Stimulated activated CD4-positive, alpha-beta T cell treated with anti-CD3 and anti-CD28 coated beads, TNF-alpha, amount 100 ng/mL, for 48 hours (primary cell): ENCODE results near the gene TMA7B.
A peak's percentile ranks its signal among the peaks of the same experiment; 100 is the strongest.

Source experiments
- DNase-seq, 3 donors: peaks; one replicate each; pipeline ENCODE4 v3.0.0-alpha.2; 2020; ENCODE audit warnings: low read depth in 3 of 3

TMA7B gene

DNA sequence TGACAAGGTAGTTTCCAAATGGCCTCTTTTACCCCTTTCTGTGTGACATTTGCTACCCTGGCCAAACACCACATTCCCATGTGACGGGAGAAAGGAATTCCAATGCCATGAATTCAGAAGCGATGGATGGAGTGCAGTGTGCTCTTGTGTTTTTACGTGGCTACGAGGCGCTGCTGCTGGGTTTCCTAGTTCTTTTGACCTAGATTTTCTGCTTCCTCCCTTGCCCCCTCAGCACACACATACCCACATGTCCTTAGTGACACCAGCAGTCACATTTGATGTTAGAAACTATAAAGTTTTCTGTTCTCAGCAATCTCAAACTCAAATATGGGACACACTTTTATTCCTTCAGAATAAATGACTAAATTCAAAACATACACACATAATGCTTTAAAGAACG, 7.8 kb upstream of the TMA7B start:
- DNase-seq: no peak

DNA sequence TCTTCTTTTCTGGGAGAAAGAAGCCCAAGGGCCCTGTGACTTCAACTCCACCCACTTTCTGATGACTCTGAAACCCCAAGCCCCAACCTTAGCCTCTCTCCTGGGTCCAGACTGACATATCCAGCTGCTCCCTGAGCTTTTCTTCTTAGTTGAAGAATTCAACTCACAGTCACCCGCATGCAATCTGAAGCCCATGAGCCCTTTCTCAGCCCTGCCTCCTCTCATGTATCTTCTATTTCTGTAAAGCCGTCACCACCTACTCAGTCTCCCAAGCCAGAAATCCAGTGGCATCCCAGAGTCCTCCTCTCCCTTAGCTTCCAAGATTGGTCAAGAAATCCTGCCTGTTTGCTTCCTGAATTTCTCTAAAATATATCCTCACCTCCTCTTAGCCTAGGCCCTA, 7.1 kb upstream of the TMA7B start:
- no peak for DNase-seq

DNA sequence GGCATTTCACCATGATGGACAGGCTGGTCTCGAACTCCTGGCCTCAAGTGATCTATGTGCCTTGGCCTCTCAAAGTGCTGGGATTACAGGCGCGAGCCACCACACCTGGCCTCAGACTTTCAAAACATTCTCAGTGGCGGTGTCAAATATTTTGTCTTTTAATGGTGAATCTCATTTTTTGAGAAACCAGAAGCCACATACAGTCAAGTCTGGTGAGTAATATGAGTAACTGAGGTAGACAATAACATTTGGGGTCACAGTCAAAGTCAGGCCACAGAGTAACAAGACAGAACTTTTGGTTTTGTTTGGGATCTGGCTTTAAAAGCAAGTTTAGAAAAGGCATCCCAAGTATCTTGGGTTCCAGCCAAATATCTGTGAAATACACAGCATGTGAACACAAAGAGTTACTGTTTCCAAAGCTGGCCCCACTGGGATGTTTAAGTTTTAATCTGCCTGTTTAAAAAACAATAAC, 5.6 kb upstream of the TMA7B start:
- DNase-seq: no peak

DNA sequence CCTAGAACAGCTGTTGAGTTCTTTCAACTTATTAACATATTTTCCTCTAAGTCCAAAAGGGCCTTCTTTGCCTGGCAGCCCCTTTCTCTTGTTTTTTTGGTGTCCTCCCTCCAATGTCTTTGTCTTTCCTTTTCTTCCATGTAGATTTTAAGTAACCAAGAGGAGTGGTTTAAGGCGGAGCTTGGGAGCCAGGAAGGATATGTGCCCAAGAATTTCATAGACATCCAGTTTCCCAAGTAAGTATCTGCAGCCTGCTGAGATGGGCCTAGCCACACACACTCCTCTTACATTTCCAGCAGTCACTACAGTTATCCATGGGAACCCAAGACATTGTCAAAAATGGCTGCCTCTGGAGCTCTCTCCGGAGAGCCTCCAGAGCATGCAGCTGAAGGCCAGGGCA, 4.5 kb upstream of the TMA7B start:
- DNase-seq: no peak

DNA sequence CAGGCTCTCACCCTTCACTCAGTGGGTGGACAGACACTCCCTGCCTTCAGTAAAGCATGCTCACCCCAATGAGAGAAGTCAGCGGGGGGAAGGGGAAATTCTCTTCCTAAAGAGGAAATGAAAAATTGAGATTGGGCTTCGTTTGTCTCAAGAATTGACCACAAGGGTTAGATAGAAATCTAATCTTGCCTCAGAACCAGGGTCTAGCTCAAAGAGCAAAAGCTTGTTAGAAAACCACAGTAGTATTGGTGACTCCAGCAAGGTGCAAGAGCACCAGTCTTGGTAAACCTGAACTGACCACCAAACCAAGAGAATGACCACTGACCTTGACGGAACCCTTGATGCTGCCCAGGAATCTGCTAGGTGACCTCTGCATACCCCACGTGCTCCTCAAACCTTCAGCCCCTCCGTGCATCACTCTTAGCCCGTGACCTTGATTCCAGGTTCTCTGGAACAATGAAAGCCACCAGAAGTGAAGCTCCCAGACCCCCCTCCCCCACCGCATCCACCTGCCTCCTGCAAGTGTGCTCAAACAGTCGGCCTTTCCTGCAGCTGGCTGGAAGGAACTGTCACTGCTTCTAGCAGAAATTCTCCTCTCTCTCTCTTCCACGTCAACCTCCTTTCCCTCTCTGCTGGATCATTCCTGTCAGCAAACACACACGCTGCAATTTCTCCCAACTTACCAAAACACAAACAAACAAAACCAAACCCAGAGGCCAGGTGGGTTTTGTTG, 3.1 kb upstream of the TMA7B start:
- no peak for DNase-seq

DNA sequence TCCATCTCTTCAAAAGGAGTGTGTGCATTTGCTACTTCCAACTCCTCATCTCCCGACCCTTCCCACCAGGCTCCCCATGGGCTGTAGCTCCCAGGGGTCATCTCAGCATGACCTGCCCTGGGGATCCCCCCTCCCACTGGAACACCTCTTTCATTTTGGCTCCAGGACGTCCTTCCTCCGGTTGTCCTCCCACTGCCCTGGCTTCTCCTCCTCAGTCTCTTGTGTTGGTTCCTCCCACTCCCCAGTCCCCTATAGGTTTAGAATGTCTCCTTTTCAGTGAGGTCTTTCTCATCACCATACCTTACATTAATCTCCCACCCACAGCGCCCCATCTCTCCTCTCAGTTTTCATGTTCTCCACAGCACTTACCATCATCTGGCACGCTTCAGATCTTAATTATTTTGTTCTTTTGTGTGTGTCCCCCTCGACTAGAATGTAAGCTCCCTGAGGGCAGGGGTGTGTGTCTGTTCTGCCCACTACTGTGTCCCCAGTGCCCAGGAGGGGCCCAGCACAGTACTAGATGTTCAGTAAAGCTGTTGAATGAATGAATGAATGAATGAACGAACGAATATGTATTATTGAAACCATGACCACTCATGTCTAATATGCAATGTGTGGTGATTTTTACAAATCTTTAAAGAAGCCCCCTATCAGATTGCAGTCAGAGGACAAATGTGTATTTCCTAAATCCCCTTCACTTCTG, 2.0 kb upstream of the TMA7B start:
- DNase-seq: no peak

DNA sequence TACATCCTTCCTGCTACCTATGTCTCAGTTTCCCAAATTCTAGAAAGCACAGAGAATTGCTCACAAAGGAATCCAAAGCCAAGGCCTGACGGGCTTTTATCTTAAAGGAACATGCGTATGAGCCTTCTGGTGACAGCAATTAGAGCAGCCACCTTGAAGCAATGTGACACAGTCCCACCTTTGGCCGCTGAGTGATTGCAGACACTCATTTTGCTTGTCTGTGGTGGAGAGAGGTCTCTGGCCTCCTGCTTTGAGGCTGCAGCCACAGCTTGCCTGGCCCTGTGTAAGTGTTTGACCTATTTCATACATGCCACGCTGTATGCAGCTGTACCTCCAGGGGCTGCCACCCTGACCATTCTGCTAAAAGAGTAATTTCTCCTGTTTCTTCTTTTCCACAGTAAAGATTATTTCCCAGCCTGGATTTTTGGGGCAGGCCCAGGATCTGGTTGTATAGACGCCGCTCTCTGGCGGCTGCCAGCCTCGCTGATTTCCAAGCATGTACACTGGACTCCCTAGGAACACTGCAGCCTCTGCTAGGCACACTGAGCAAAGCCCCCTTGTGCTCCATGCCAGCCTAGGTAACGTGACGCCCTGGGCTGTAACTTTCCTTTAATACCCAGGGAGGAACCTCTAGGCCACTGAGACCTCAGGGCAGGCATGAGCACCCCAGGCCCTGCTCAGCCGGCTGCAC, 1.1 kb upstream of the TMA7B start:
- DNase-seq: no peak

DNA sequence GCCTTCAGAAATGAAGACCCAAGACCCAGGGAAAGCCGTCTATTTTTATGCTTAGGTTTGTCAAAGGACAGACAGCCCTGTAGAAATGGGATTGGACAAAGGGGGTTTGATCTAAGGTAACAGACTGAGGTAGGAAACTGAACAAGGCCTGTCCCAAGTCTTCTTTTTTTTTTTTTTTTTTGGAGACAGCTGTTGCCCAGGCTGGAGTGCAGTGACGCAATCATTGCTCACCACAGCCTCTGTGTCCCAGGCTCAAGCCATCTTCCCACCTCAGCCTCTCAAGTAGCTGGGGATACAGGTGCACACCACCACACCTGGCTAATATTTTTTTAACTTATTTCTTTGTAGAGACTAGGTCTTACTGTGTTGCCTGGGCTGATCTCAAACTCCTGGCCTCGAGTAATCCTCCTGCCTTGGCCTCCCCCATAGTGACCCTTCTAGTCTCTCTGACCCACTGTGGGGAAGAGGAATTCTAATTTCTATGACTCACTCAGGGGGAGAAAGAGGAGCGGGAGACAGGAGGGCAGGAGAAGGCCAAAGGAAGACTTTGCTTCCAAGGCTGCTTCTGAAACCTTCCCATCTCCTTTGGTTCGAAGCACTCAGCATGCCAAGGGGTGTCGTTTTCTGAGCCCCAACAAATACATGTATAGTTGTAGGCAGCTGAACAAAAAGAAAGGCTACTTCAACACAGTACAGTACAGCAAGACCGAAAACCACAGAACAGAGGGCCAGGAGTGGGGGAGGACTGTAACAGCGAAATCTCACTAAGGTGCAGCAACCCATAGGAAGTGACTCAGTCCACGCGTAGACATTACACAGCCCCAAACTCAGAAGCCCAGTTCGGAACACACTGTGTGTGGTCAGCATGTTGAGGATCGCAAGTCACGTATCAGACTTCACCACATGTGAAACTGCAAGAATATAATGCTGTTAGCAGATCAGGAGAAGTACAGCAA, 872 bp downstream of the TMA7B start:
- DNase-seq: peak; percentile 55 to 73 (median 64)

DNA sequence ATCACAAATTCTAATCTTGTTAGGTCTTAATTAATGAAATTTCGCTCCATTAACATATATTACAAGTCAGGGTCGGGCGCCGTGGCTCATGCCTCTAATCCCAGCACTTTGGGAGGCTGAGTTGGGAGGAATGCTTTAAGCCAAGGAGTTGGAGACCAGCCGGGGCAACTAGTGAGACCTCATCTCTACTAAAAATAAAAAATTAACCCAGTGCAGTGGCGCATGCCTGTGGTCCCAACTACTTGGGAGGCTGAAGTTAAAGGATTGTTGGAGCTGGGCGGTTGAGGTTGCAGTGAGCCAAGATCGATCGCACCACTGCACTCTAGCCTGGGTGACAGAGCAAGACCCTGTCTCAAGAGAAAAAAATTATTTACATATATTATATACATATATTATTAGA, 1.9 kb downstream of the TMA7B start:
- DNase-seq: no peak

DNA sequence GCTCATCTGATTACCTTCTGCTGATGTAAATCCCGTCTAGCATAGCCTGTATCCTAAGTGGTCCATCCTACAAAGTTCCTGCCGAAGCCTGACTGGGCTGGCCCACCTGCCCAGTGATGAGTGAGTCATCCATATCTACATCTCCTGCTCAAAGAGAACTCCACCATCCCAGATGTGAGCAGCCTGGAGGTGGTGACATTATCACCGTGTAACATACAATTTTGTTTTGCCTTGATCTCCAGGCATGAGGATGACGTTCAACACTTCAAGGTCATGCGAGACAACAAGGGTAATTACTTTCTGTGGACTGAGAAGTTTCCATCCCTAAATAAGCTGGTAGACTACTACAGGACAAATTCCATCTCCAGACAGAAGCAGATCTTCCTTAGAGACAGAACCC, 5.6 kb downstream of the TMA7B start:
- no peak for DNase-seq

DNA sequence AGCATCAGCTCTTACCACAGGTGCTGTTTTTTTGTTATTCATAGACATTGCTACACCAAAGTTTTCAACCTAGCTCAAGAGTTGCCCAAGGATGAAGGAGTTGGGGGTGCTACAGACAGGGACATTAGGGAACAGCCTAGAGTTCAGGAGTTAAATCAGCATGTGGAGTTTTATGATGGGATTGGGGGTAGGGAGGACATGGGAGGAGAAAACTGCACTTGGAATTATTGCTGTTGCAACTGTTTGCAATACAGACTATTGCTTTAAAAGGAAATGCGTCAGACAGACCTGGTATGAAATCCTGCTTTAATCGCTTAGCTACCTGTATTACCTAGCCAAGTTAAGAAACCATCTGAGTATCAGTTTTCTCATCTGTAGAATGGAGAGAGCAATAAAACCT, 6.3 kb downstream of the TMA7B start:
- no peak for DNase-seq

DNA sequence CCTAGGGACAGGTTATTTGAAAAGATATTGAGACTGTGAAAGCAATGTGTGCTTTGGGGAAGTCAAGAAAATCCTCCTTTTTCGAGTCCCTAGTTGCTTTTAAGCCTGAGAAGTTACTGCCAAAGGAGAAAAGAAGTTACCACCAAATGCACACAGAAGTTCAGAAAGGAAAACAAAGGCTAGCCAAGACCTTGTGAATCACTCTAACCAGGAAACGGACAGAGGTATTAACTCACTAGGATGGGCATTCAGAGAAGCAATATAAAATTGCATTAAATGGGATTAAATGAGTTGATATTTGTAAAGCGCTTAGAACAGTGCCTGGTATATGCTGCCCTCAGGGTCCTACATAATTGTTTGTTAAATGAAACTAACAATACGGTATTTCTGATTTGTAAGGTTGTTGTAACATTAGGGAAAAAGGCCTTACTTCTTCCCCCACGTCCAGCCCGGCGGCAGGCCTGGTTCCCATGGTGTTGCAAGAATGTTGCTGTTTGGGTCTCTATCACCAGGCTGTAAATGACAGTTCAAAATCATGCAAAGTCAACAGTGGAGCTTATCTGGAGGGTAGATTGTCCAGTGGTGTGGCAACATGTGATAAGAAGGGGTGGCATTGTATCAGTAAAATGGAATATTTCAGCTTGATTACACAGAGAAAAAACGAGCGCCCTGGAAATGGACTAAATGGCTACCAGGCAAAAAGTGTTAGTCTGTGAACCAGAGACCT, 7.1 kb downstream of the TMA7B start:
- no peak for DNase-seq

DNA sequence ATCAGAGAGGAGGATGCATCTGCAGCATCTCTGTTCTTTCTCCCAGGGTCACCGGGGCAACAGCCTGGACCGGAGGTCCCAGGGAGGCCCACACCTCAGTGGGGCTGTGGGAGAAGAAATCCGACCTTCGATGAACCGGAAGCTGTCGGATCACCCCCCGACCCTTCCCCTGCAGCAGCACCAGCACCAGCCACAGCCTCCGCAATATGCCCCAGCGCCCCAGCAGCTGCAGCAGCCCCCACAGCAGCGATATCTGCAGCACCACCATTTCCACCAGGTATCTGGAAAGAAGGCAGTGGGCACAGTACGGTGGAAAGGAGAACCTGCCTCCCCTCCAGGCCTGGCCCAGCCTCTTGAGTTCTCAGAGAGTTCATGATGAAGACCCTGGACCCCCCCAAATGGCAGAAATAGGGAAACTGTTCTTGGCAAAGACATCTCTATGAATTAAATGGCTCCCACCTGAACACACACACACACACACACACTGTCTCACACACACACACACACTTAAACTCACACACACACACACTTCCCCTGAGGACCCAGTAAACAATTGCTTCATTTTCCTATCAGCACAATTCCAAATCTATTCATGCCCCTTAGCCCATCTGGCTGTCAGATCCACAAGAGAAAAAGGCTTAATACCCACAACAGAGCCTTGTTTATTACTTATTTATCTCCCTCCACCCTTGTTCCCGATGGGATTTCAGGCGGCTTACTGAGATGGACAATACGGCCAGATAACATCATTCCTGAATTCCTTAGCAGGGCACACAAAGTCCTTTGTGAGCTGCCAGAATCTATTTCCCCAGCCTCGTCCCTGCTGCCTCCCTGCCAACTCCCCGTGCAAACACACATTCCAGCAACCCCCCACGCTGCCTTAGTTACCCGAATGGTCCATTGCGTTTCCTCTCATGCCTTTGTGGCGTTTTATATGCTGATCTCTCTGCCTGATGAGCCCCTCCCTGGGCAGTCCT, 8.1 kb downstream of the TMA7B start:
- no peak for DNase-seq

DNA sequence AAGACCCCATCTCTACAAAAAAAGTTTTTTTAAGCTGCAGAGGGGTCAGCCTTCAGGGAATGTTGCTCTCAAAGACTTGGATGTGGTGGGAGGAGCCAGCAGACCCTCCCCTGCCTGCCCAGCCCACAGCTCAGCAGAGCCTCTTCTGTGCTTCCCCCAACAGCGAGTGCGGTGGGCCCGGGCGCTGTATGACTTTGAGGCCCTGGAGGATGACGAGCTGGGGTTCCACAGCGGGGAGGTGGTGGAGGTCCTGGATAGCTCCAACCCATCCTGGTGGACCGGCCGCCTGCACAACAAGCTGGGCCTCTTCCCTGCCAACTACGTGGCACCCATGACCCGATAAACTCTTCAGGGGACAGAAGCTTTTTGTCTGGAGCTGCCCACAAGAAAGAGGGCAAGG, 10.5 kb downstream of the TMA7B start:
- DNase-seq: no peak

DNA sequence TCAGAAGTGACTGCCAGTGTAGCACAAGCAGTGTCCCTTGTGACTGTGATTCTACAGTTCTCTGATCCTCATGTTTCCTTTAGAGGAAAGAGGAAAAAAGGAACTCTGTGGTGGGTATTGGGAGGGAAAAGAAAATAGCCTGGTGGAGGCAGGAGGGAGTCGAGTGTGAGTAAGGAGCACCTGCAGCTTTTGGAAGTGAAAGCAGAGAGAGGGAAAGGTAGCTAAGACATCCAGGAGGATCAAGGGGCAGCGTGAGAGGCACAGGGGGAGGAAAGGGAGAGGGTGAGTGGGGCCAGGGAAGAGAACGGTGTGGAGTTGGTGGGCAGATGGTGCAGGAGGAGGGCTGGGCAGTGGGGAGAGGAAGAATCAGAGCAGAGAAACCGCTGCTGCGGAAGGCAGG, 12.4 kb downstream of the TMA7B start:
- DNase-seq: no peak

DNA sequence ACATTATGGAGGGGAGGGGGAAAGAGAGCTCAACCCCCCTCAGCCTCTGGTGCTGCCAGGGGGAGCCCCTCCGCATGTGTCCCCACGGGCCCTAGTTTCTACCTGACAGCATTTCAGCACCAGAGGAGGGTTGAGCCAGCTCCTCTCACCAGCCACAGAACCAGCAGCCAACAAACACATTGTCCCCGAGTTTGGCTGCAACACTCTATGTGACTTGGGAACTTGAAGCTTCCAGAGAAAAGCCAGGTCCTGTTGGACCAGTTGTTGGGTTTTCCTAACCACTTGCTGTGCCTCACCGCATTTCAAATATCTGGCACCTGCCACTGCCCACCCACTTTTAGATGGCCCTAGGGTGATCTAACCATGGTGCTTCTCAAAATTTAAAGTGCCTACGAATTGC, 13.5 kb downstream of the TMA7B start:
- DNase-seq: no peak

DNA sequence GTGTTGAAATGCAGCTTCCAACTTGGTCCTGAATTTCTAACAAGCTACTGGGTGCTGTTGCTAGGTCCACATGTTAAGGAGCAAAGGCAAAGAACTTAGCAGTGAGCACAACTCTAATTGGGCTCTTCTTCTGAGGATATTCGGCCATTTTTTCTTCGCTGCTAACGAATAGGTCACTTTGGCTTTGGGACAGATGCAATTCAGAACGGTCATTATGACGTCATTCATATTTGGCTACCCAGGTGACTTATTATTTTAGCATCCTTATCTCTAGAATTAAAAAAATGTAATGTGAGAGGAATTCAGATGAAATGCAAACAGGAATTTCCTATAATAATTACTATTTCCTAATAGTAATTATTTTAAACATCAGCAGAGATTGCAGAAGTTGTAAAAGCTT, 13.9 kb downstream of the TMA7B start:
- no peak for DNase-seq

DNA sequence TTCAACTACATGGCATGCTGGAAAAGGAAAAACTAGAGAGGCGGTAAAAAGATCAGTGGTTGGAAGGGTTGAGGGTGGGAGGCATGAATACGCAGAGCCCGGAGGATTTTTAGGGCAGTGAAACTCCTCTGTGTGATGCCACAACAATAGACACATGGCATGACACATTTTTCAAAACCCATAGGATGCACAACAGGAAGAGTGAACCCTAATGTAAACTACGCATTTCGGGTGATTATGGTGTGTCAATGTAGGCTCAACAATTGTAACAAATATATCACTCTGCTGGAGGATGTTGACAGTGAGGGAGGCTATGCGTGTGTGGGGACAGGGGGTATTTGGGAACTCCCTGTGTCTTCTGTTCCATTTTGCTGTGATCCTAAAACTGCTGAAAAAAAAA, 18.9 kb downstream of the TMA7B start:
- DNase-seq: no peak

DNA sequence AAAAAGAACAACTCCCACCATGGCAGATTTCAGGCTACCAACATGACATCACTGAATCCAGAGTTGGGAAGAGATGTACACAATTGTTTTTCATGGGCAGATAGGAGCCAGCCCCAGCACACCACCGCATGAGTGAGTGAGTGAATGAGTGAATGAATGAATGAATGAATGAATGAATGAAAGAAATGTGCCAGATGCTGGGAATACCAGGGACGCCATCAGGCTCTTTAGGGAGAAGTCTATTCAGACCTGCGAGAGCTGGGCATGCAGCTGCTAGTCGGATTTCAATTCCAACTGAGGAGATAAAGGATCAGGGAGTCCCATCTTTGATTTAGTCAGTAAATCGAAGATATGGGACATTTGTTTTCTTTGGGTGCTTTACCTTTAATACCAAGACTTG, 19.3 kb downstream of the TMA7B start:
- no peak for DNase-seq

DNA sequence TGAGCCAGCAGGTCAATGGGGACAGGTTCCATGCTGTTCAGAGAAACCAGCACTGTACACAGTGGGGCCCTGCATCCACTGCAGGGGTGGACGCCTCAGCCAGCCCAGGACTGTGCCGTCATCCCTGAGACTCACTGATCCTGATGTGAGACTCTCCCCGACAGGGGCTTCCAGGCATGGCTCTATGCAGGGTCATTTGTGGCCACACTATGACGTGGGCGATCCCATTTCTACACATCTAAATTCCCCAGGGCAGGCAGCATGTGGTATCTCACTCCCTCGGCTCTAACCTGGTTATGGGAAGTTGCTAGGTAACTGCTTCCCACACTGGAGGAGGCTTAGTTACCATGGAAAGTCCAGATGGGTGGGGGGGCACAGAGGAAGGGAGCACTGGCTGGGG, 20.4 kb downstream of the TMA7B start:
- DNase-seq: no peak
